ENCODE measurements around the gene SENP7. TPM values are rescaled to one million over a fixed set of nuclear protein-coding genes. Genes with fewer than 3 reads are reported as not detected.

The SENP7 gene
- total and polyA plus RNA-seq, 7 donors, result 2.1 to 33.5 (median 20.2) TPM

GRCh38 chr3:101536266-101536665 lies 23.3 kb upstream of the SENP7 start:
- H3K4me3 ChIP-seq, result no peak overlapping the region
- intact Hi-C loops (cut with DNase I), result no loop called here
- H3K9me3 ChIP-seq, result no peaks in the 10 kb centered on the region
- 96 to 98% methylated on average over 1 of the region's 1 CpG for WGBS, 2 donors
- no peaks in the 10 kb centered on the region for H3K27me3 ChIP-seq
- H3K4me1 ChIP-seq, result peaks cover 0 to 17% (median 12%) of the 10 kb centered on the region in 4 donors
- H3K36me3 ChIP-seq, result no peaks in the 10 kb centered on the region
- no peak for DNase-seq
- TF ChIP-seq EP300 (IDR thresholded peaks at IDR 0.05), result no peak
- TF ChIP-seq POLR2AphosphoS5 (IDR thresholded peaks at IDR 0.05), result no peak
- TF ChIP-seq, protein P1, sequence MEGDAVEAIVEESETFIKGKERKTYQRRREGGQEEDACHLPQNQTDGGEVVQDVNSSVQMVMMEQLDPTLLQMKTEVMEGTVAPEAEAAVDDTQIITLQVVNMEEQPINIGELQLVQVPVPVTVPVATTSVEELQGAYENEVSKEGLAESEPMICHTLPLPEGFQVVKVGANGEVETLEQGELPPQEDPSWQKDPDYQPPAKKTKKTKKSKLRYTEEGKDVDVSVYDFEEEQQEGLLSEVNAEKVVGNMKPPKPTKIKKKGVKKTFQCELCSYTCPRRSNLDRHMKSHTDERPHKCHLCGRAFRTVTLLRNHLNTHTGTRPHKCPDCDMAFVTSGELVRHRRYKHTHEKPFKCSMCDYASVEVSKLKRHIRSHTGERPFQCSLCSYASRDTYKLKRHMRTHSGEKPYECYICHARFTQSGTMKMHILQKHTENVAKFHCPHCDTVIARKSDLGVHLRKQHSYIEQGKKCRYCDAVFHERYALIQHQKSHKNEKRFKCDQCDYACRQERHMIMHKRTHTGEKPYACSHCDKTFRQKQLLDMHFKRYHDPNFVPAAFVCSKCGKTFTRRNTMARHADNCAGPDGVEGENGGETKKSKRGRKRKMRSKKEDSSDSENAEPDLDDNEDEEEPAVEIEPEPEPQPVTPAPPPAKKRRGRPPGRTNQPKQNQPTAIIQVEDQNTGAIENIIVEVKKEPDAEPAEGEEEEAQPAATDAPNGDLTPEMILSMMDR (IDR thresholded peaks at IDR 0.05), result no peak
- TF ChIP-seq POLR2A (IDR thresholded peaks at IDR 0.05), result no peak
- no peak overlapping the region for H3K27ac ChIP-seq

- H3K4me3 ChIP-seq, result no peak overlapping the region
- intact Hi-C loops (cut with DNase I), result no loop called here
- H3K4me1 ChIP-seq, result peaks cover 0 to 17% (median 12%) of the 10 kb centered on the region in 4 donors
- H3K36me3 ChIP-seq, result no peaks in the 10 kb centered on the region
- 84% methylated on average over 5 of the region's 5 CpGs for WGBS, 2 donors
- DNase-seq, result no peak
- H3K27me3 ChIP-seq, result no peaks in the 10 kb centered on the region
- H3K9me3 ChIP-seq, result no peaks in the 10 kb centered on the region
- TF ChIP-seq EP300 (IDR thresholded peaks at IDR 0.05), result no peak
- no peak for TF ChIP-seq POLR2AphosphoS5 (IDR thresholded peaks at IDR 0.05)
- no peak for TF ChIP-seq POLR2A (IDR thresholded peaks at IDR 0.05)
- TF ChIP-seq, protein P1 (IDR thresholded peaks at IDR 0.05), result no peak
- H3K27ac ChIP-seq, result no peak overlapping the region
Observed at GRCh38 chr3:101535221-101535620, 22.2 kb upstream of the SENP7 start.

- TF ChIP-seq POLR2A (IDR thresholded peaks at IDR 0.05), result no peak
- no peak for TF ChIP-seq EP300 (IDR thresholded peaks at IDR 0.05)
- no peak for TF ChIP-seq POLR2AphosphoS5 (IDR thresholded peaks at IDR 0.05)
- TF ChIP-seq, protein P1 (IDR thresholded peaks at IDR 0.05), result no peak
- 93 to 96% methylated on average over 1 of the region's 1 CpG for WGBS, 2 donors
- no peak for DNase-seq
- H3K4me1 ChIP-seq, result peaks cover 0 to 17% (median 12%) of the 10 kb centered on the region in 4 donors
- peak overlapping the region in 3 of 4 donors; percentile 12 to 73 (median 52) for H3K27ac ChIP-seq
- H3K36me3 ChIP-seq, result no peaks in the 10 kb centered on the region
- H3K27me3 ChIP-seq, result no peaks in the 10 kb centered on the region
- no peak overlapping the region for H3K4me3 ChIP-seq
- H3K9me3 ChIP-seq, result no peaks in the 10 kb centered on the region
- intact Hi-C loops (cut with DNase I), result no loop called here
Observed at GRCh38 chr3:101533603-101533968, 20.6 kb upstream of the SENP7 start.

GRCh38 chr3:101532783-101533602 lies 20.0 kb upstream of the SENP7 start:
- 74 to 79% methylated on average over 9 of the region's 9 CpGs for WGBS, 2 donors
- DNase-seq, result no peak

More at GRCh38 chr3:101532783-101533602, 20.0 kb upstream of the SENP7 start:
- peak overlapping the region in 3 of 4 donors; percentile 12 to 73 (median 52) for H3K27ac ChIP-seq
- TF ChIP-seq POLR2AphosphoS5 (IDR thresholded peaks at IDR 0.05) (no peak), POLR2A (IDR thresholded peaks at IDR 0.05) (no peak), EP300 (IDR thresholded peaks at IDR 0.05) (no peak)
- TF ChIP-seq, protein P1 (IDR thresholded peaks at IDR 0.05), result peak in 1 of 4 experiments; percentile 8
- intact Hi-C loops (cut with DNase I), result no loop called here
- no peaks in the 10 kb centered on the region for H3K27me3 ChIP-seq
- H3K4me1 ChIP-seq, result peaks cover 0 to 17% (median 12%) of the 10 kb centered on the region in 4 donors
- H3K36me3 ChIP-seq, result no peaks in the 10 kb centered on the region
- H3K9me3 ChIP-seq, result no peaks in the 10 kb centered on the region
- H3K4me3 ChIP-seq, result no peak overlapping the region
